Mesendoderm (in vitro differentiated cells): ENCODE data around the gene SCUBE3. TPM values are rescaled to one million over a fixed set of nuclear protein-coding genes. Genes with fewer than 3 reads are reported as not detected.

ENCODE experiments used
- DNase-seq: peaks from one replicate; pipeline ENCODE4 v3.0.0; 2013
- H2AK5ac ChIP-seq: 2 replicates; pipeline ENCODE4 v1.6.1; 2013; ENCODE audit warnings: low read length, inconsistent platforms
- H2BK120ac ChIP-seq: 2 replicates; pipeline ENCODE4 v1.6.1; 2013; ENCODE audit warnings: low read depth, mild to moderate bottlenecking, low read length, moderate library complexity, mixed read lengths
- H2BK15ac ChIP-seq: replicated peaks from 2 replicates; pipeline ENCODE4 v1.6.1; 2013; ENCODE audit warnings: low read depth, mild to moderate bottlenecking, moderate library complexity
- H2BK5ac ChIP-seq: 2 replicates; pipeline ENCODE4 v1.6.1; 2013; ENCODE audit warnings: low read length, inconsistent platforms
- H3K18ac ChIP-seq: 2 replicates; pipeline ENCODE4 v1.6.1; 2013; ENCODE audit warnings: mild to moderate bottlenecking, low read length, mixed read lengths
- H3K23ac ChIP-seq: one replicate; pipeline ENCODE4 v1.6.1; 2013; ENCODE audit warnings: low read length
- H3K27ac ChIP-seq: 2 replicates; pipeline ENCODE4 v1.5.1; 2013; ENCODE audit warnings: low read depth, mild to moderate bottlenecking, inconsistent platforms, low read length, moderate library complexity
- H3K27me3 ChIP-seq: 2 replicates; pipeline ENCODE4 v1.6.1; 2013; ENCODE audit warnings: low read length, control low read depth, mild to moderate bottlenecking, inconsistent platforms; ENCODE audit not compliant: insufficient read depth, poor library complexity
- H3K36me3 ChIP-seq: 2 replicates; pipeline ENCODE4 v1.6.1; 2013; ENCODE audit warnings: low read length, inconsistent platforms; ENCODE audit not compliant: control insufficient read depth, insufficient read depth
- H3K4ac ChIP-seq: one replicate; pipeline ENCODE4 v1.6.1; 2013; ENCODE audit warnings: low read depth, mild to moderate bottlenecking, low read length, moderate library complexity
- H3K4me1 ChIP-seq: 2 replicates; pipeline ENCODE4 v1.6.1; 2013; ENCODE audit warnings: low read depth, low read length, inconsistent platforms; ENCODE audit not compliant: control insufficient read depth
- H3K4me2 ChIP-seq: 2 replicates; pipeline ENCODE4 v1.6.1; 2013; ENCODE audit warnings: low read length
- H3K4me3 ChIP-seq: 2 replicates; pipeline ENCODE4 v1.5.1; 2013; ENCODE audit warnings: mild to moderate bottlenecking, low read length
- H3K56ac ChIP-seq: one replicate; pipeline ENCODE4 v1.6.1; 2013; ENCODE audit warnings: low read length
- H3K79me1 ChIP-seq: 2 replicates; pipeline ENCODE4 v1.6.1; 2013; ENCODE audit warnings: low read length, inconsistent platforms
- H3K79me2 ChIP-seq: 2 replicates; pipeline ENCODE4 v1.6.1; 2013; ENCODE audit warnings: mild to moderate bottlenecking, low read length; ENCODE audit not compliant: control insufficient read depth, insufficient read depth
- H3K9ac ChIP-seq: 2 replicates; pipeline ENCODE4 v1.6.1; 2013; ENCODE audit warnings: low read length, inconsistent platforms
- H4K5ac ChIP-seq: one replicate; pipeline ENCODE4 v1.6.1; 2013; ENCODE audit warnings: low read length
- H4K8ac ChIP-seq: one replicate; pipeline ENCODE4 v1.6.1; 2013; ENCODE audit warnings: low read depth, mild to moderate bottlenecking, control low read depth, low read length, moderate library complexity
- WGBS: extraction: QIAGEN DNeasy Blood & Tissue Kit; methylation state at CpG from one replicate; pipeline ENCODE4 v1.1.7; 2013; ENCODE audit warnings: low lambda C conversion rate, missing lambda C conversion rate; ENCODE audit not compliant: insufficient coverage; ENCODE audit errors: extremely low coverage; 5-methylcytosine and 5-hydroxymethylcytosine counted together
- polyA plus RNA-seq, 2 experiments: library from polyadenylated mRNA; stranded (reverse); fragments of 200-250 nt; gene quantifications; one replicate each; pipeline ENCODE4 v1.2.3, GENCODE V29; 2013

Gene SCUBE3
- 0.60 TPM for polyA plus RNA-seq (2013, experiment 1 of 2)
- polyA plus RNA-seq (2013, experiment 2 of 2): 0.53 TPM

- Histone ChIP-seq H3K27me3 (peaks cover 19% of the 10 kb centered on the region), H3K36me3 (no peaks in the 10 kb centered on the region), H3K56ac (peak within 1 kb of the TSS; percentile 88), H2BK5ac (no peak within 1 kb of the TSS), H3K23ac (peak within 1 kb of the TSS; percentile 51), H3K27ac (peak within 1 kb of the TSS; percentile 86), H3K79me1 (no peaks in the 10 kb centered on the region), H3K4ac (peak within 1 kb of the TSS; percentile 41), H3K4me3 (peak within 1 kb of the TSS; percentile 30), H2AK5ac (no peak within 1 kb of the TSS), H4K5ac (no peak within 1 kb of the TSS), H3K9ac (peak within 1 kb of the TSS; percentile 68), H3K79me2 (no peaks in the 10 kb centered on the region), H3K4me2 (peak within 1 kb of the TSS; percentile 86), H2BK120ac (no peak within 1 kb of the TSS), H3K4me1 (peaks cover 11% of the 10 kb centered on the region), H4K8ac (no peak within 1 kb of the TSS), H3K18ac (peak within 1 kb of the TSS; percentile 23), H2BK15ac (no peak within 1 kb of the TSS)
- DNase-seq: peak; percentile 82
- no CpG with 5 or more reads among the region's 89 CpGs for WGBS
These were observed at the start of gene SCUBE3 for GRCh38 chr6:35213824-35214756. TSS of gene SCUBE3 (plus strand) at chr6:35213956. CDS start at chr6:35214419, 463 bp downstream.

GRCh38 chr6:35164277-35164676 lies 49.5 kb upstream of the SCUBE3 start:
- no peak overlapping the region for H3K4me3 ChIP-seq
- H3K36me3 ChIP-seq: no peaks in the 10 kb centered on the region
- H3K18ac ChIP-seq: no peak overlapping the region
- H2BK120ac ChIP-seq: no peak overlapping the region
- no peak overlapping the region for H2BK15ac ChIP-seq
- no peak overlapping the region for H3K4me2 ChIP-seq
- H3K9ac ChIP-seq: no peak overlapping the region
- H2AK5ac ChIP-seq: no peak overlapping the region
- H4K5ac ChIP-seq: no peak overlapping the region
- H3K4ac ChIP-seq: no peak overlapping the region
- H3K56ac ChIP-seq: no peak overlapping the region
- no peak overlapping the region for H3K23ac ChIP-seq
- no peaks in the 10 kb centered on the region for H3K4me1 ChIP-seq
- no peak overlapping the region for H2BK5ac ChIP-seq
- H3K27ac ChIP-seq: no peak overlapping the region
- H3K79me1 ChIP-seq: no peaks in the 10 kb centered on the region
- 100% methylated on average over 2 of the region's 6 CpGs for WGBS
- no peaks in the 10 kb centered on the region for H3K79me2 ChIP-seq
- DNase-seq: no peak
- no peak overlapping the region for H4K8ac ChIP-seq
- no peaks in the 10 kb centered on the region for H3K27me3 ChIP-seq

GRCh38 chr6:35164868-35165267 lies 48.9 kb upstream of the SCUBE3 start:
- no peaks in the 10 kb centered on the region for H3K79me2 ChIP-seq
- no peak overlapping the region for H3K4me3 ChIP-seq
- H2BK15ac ChIP-seq: no peak overlapping the region
- H3K18ac ChIP-seq: no peak overlapping the region
- H4K8ac ChIP-seq: no peak overlapping the region
- H2BK5ac ChIP-seq: no peak overlapping the region
- WGBS: no CpG with 5 or more reads among the region's 4 CpGs
- H3K9ac ChIP-seq: no peak overlapping the region
- H4K5ac ChIP-seq: no peak overlapping the region
- H3K79me1 ChIP-seq: no peaks in the 10 kb centered on the region
- H2AK5ac ChIP-seq: no peak overlapping the region
- no peak overlapping the region for H2BK120ac ChIP-seq
- H3K36me3 ChIP-seq: no peaks in the 10 kb centered on the region
- DNase-seq: no peak
- H3K27ac ChIP-seq: no peak overlapping the region
- H3K4ac ChIP-seq: no peak overlapping the region
- H3K56ac ChIP-seq: no peak overlapping the region
- H3K27me3 ChIP-seq: no peaks in the 10 kb centered on the region
- no peak overlapping the region for H3K23ac ChIP-seq
- no peak overlapping the region for H3K4me2 ChIP-seq
- no peaks in the 10 kb centered on the region for H3K4me1 ChIP-seq

- H3K36me3 ChIP-seq: no peaks in the 10 kb centered on the region
- no peak overlapping the region for H3K4ac ChIP-seq
- H3K23ac ChIP-seq: no peak overlapping the region
- no CpG with 5 or more reads among the region's 2 CpGs for WGBS
- no peak overlapping the region for H3K4me3 ChIP-seq
- H3K79me2 ChIP-seq: no peaks in the 10 kb centered on the region
- H2BK5ac ChIP-seq: no peak overlapping the region
- H4K5ac ChIP-seq: no peak overlapping the region
- no peak overlapping the region for H3K27ac ChIP-seq
- H2AK5ac ChIP-seq: no peak overlapping the region
- H3K18ac ChIP-seq: no peak overlapping the region
- H4K8ac ChIP-seq: no peak overlapping the region
- no peak overlapping the region for H3K4me2 ChIP-seq
- H3K79me1 ChIP-seq: no peaks in the 10 kb centered on the region
- DNase-seq: no peak
- H3K56ac ChIP-seq: no peak overlapping the region
- H3K27me3 ChIP-seq: no peaks in the 10 kb centered on the region
- no peak overlapping the region for H2BK120ac ChIP-seq
- H3K4me1 ChIP-seq: no peaks in the 10 kb centered on the region
- H3K9ac ChIP-seq: no peak overlapping the region
- H2BK15ac ChIP-seq: no peak overlapping the region
These were observed 48.1 kb upstream of the SCUBE3 start for GRCh38 chr6:35165630-35166071.

- no peak overlapping the region for H3K9ac ChIP-seq
- H3K18ac ChIP-seq: no peak overlapping the region
- no peak overlapping the region for H3K4me2 ChIP-seq
- no peak overlapping the region for H3K4me3 ChIP-seq
- H4K5ac ChIP-seq: no peak overlapping the region
- no peaks in the 10 kb centered on the region for H3K79me1 ChIP-seq
- no peak overlapping the region for H3K56ac ChIP-seq
- DNase-seq: no peak
- H2AK5ac ChIP-seq: no peak overlapping the region
- no peak overlapping the region for H2BK120ac ChIP-seq
- no peaks in the 10 kb centered on the region for H3K36me3 ChIP-seq
- no peaks in the 10 kb centered on the region for H3K79me2 ChIP-seq
- no peak overlapping the region for H3K27ac ChIP-seq
- no peak overlapping the region for H2BK5ac ChIP-seq
- no peak overlapping the region for H4K8ac ChIP-seq
- no peak overlapping the region for H3K4ac ChIP-seq
- no peaks in the 10 kb centered on the region for H3K27me3 ChIP-seq
- H2BK15ac ChIP-seq: no peak overlapping the region
- H3K23ac ChIP-seq: no peak overlapping the region
- no peaks in the 10 kb centered on the region for H3K4me1 ChIP-seq
- WGBS: no CpG with 5 or more reads among the region's 2 CpGs
These were observed 47.6 kb upstream of the SCUBE3 start for GRCh38 chr6:35166116-35166515.
